AG09319 (cell line): Measurements from ENCODE around the gene MYBPC2.

Experiments used
- DNase-seq: peaks from one replicate; pipeline ENCODE4 v3.0.0-alpha.2; 2010; ENCODE audit warnings: low read depth; ENCODE audit errors: extremely low read depth
- CTCF ChIP-seq: IDR thresholded peaks from 2 replicates; pipeline ENCODE4 v1.5.1; 2011; ENCODE audit warnings: low read depth, mild to moderate bottlenecking, inconsistent platforms, low read length, moderate library complexity

Gene MYBPC2

GRCh38 chr19:50476224-50476906 is 43.7 kb downstream of the MYBPC2 start, which contains the start of the genes EMC10 and GARIN5A:
Gene EMC10, plus strand, starts transcription at chr19:50476507. Its CDS starts 38 bp downstream, at chr19:50476545.
Gene GARIN5A, minus strand, starts transcription at chr19:50476848. Its CDS starts 460 bp downstream, at chr19:50476388.
- no peak for TF ChIP-seq CTCF
- DNase-seq = peak; percentile 87

DNA sequence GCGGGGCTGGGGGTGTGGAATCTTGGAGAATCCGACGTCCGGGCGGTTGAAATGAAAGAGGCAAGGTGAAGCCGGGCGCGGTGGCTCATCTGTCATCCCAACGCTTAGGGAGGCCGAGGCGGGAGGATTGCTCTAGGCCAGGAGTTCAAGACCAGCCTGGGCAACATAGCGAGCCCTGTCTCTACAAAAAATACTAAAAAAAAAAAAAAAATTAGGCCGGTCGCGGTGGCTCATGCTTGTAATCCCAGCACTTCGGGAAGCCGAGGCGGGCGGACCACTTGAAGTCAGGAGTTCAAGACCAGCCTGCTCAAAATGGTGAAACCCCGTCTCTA is 44.2 kb downstream of the MYBPC2 start:
- TF ChIP-seq CTCF = no peak
- DNase-seq = no peak

- no peak for DNase-seq
- no peak for TF ChIP-seq CTCF
These were observed 45.2 kb downstream of the MYBPC2 start for GRCh38 chr19:50477751-50478515.

GRCh38 chr19:50478901-50479715 is 46.4 kb downstream of the MYBPC2 start:
- peak; percentile 1 for DNase-seq
- peak; percentile 58 for TF ChIP-seq CTCF

GRCh38 chr19:50479761-50480251 is 47.1 kb downstream of the MYBPC2 start:
- no peak for DNase-seq
- TF ChIP-seq CTCF = no peak

DNA sequence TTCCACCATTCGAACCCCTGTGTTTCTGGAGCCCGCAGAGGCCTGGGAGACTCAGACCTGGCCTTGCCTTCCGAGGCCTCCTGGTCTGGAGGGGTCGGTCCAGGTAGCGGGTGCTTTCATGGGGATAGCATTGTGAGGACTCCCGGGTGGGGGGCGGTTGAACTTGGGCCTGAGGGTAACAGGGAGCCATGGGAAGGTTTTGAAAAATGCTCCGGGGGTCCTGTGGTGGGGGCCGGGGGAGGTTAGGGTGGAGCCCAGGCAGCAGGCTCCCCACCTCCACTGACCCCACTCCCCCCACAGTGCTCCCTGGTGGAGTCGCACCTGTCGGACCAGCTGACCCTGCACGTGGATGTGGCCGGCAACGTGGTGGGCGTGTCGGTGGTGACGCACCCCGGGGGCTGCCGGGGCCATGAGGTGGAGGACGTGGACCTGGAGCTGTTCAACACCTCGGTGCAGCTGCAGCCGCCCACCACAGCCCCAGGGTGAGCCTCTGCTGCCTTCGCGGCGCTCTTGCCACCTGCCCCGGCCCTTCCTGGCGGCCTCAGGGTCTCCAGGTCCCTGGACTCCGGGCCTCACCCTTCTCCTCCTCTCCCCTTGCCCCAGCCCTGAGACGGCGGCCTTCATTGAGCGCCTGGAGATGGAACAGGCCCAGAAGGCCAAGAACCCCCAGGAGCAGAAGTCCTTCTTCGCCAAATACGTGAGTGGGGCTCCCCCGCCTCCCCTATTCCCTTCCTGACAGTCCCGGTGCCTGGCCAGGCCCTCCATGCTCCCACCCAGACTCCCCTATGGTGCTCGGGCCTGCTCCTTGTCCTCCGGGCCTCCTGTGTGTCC is 47.8 kb downstream of the MYBPC2 start:
- TF ChIP-seq CTCF = no peak
- no peak for DNase-seq
